ENCODE measurements around the gene ILKAP.

DNA sequence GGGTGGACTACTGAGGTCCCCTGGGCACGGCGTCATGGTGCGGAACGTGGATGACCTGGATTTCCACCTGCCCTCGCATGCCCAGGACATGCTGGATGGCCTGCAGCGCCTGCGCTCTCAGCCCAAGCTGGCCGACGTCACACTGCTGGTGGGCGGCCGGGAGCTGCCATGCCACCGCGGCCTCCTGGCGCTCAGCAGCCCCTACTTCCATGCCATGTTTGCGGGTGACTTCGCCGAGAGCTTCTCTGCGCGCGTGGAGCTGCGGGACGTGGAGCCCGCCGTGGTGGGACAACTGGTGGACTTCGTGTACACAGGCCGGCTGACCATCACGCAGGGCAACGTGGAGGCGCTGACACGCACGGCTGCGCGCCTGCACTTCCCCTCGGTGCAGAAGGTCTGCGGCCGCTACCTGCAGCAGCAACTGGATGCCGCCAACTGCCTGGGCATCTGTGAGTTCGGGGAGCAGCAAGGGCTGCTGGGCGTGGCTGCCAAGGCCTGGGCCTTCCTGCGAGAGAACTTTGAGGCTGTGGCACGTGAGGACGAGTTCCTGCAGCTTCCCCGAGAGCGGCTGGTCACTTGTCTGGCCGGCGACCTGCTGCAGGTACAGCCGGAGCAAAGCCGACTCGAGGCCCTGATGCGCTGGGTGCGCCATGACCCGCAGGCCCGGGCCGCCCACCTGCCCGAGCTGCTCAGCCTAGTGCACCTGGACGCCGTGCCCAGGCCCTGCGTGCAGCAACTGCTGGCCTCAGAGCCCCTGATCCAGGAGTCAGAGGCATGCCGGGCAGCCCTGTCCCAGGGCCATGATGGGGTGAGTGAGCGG is 62.6 kb downstream of the ILKAP start:
- no peak for TF ChIP-seq SUZ12 (IDR thresholded peaks at IDR 0.05; ENCODE audit: extremely low read depth, insufficient read depth, insufficient read length)
- TF ChIP-seq YY1 (IDR thresholded peaks at IDR 0.05; ENCODE audit: insufficient read depth, insufficient read length) = no peak

Measured in NT2/D1 (cell line).